ENCODE results near the gene MMEL1.

The MMEL1 gene

DNA sequence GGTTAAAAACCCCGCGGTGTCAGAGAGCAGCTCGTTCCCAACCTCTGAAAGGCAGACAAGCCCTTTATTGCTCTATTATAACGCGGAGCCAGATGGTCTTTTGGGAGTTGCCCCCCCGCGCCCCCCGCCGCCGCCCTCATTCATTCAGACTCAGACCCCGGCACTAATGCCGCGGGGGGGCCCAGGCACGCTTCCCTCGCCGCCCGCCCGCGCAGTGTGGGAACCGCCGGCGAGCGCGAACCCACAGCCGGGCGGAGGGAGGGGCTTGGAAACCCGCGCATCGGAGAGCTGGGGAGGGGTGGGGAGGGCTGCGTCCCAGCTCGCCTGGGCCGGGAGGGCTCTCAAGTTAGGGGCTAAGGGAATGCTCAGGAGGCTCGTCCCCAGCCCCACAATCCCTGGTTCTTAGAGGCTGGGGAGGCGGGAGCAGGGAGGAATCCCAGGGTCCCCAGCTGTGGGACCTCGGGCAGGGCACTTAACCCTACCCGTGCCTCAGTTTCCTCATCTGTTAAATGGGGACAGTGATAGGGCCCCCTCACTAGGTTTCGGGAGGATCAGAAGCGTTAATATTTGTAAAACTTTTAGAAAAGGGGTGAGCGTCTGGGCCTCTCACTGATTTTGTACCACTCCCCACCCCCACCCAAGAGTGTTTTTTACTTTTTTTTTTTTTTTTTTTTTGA, 91.9 kb downstream of the MMEL1 start:
- no peak for DNase-seq
